Nephron progenitor cell (in vitro differentiated cells): ENCODE measurements around the gene FNDC3B.
A peak's percentile ranks its signal among the peaks of the same experiment; 100 is the strongest.
"Not testable (repeated sequence)": the region's sequence is repeated elsewhere in the genome, so short reads cannot be mapped to it uniquely, and the experiment has no call there.

Experiments used
- DNase-seq: peaks from one replicate; pipeline ENCODE4 v3.0.0; 2021
- H3K27ac Mint-ChIP-seq: 2 replicates; pipeline ENCODE4 v1.8.0; 2021; ENCODE audit warnings: mild to moderate bottlenecking, moderate library complexity, mixed read lengths
- H3K27me3 Mint-ChIP-seq: 2 replicates; pipeline ENCODE4 v1.8.0; 2021; ENCODE audit warnings: mild to moderate bottlenecking, low read depth, mixed read lengths; ENCODE audit not compliant: poor library complexity
- H3K36me3 Mint-ChIP-seq: 2 replicates; pipeline ENCODE4 v1.8.0; 2021; ENCODE audit warnings: low read depth, mixed read lengths
- H3K4me1 Mint-ChIP-seq: 2 replicates; pipeline ENCODE4 v1.8.0; 2021; ENCODE audit warnings: mixed read lengths
- H3K4me3 Mint-ChIP-seq: 2 replicates; pipeline ENCODE4 v1.8.0; 2021; ENCODE audit warnings: mild to moderate bottlenecking, moderate library complexity, mixed read lengths
- H3K9me3 Mint-ChIP-seq: 2 replicates; pipeline ENCODE4 v1.8.0; 2021; ENCODE audit warnings: mild to moderate bottlenecking, moderate library complexity, mixed read lengths
- TF ChIP-seq, protein P1 (sequence below): fragments of 200-600 bp; sonication (generic); IDR thresholded peaks from 2 replicates; pipeline ENCODE4 v1.5.0; 2021; ENCODE audit warnings: antibody characterized with exemption

The FNDC3B gene

GRCh38 chr3:172087602-172088580 is 48.5 kb downstream of the FNDC3B start:
- Mint-ChIP-seq H3K4me1 (peaks cover 31% of the 10 kb centered on the region), H3K27ac (peak overlapping the region; percentile 59), H3K4me3 (no peak overlapping the region), H3K27me3 (no peaks in the 10 kb centered on the region), H3K36me3 (peaks cover 50% of the 10 kb centered on the region), H3K9me3 (peaks cover 21% of the 10 kb centered on the region)
- no peak for DNase-seq
- TF ChIP-seq, protein P1, sequence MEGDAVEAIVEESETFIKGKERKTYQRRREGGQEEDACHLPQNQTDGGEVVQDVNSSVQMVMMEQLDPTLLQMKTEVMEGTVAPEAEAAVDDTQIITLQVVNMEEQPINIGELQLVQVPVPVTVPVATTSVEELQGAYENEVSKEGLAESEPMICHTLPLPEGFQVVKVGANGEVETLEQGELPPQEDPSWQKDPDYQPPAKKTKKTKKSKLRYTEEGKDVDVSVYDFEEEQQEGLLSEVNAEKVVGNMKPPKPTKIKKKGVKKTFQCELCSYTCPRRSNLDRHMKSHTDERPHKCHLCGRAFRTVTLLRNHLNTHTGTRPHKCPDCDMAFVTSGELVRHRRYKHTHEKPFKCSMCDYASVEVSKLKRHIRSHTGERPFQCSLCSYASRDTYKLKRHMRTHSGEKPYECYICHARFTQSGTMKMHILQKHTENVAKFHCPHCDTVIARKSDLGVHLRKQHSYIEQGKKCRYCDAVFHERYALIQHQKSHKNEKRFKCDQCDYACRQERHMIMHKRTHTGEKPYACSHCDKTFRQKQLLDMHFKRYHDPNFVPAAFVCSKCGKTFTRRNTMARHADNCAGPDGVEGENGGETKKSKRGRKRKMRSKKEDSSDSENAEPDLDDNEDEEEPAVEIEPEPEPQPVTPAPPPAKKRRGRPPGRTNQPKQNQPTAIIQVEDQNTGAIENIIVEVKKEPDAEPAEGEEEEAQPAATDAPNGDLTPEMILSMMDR: no peak

DNA sequence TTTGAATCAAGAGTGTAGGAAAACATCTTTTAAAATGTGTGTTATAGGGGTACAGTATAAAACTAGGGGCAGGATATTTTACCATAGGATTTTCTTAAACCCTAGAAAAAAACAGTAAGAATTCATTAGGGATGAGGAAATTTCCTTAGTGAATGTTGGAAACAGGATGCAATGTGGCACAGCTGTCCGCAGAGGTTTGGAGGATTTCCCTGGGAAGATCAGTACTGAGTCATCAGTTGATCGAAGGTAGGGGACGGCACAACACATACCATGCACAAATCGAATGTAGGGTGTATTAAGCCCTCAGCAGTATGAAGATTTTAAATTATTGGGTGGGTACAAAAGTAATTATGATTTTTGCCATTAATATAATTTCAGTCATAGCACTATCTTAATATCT is 49.9 kb downstream of the FNDC3B start:
- Mint-ChIP-seq H3K36me3 (peaks cover 39% of the 10 kb centered on the region), H3K4me1 (peaks cover 31% of the 10 kb centered on the region), H3K9me3 (peaks cover 10% of the 10 kb centered on the region), H3K27ac (no peak overlapping the region), H3K27me3 (no peaks in the 10 kb centered on the region), H3K4me3 (no peak overlapping the region)
- no peak for DNase-seq
- TF ChIP-seq, protein P1: no peak

DNA sequence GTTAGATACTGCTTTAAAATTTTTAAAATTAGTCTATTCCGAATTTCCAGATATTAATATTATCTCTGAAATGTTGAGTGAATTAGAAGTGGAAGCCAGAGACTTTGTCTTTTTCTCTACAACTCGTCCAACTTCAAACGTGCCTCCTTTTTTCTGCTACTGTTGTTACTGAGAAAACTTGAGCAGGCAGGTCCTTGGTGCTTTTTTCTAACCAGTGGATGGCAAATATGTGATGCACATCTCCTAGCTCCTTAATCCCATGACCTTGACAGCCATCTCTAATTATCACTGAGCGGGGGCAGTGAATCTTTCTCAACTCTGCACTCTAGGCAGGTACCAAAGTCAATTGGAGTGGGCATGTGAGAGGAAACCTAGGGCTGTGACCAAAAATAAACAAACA is 50.7 kb downstream of the FNDC3B start:
- Mint-ChIP-seq H3K4me3 (no peak overlapping the region), H3K9me3 (peaks cover 7% of the 10 kb centered on the region), H3K4me1 (peaks cover 36% of the 10 kb centered on the region), H3K27ac (peak overlapping the region; percentile 44), H3K27me3 (no peaks in the 10 kb centered on the region), H3K36me3 (peaks cover 39% of the 10 kb centered on the region)
- TF ChIP-seq, protein P1: no peak
- no peak for DNase-seq

GRCh38 chr3:172092658-172093057 is 53.3 kb downstream of the FNDC3B start:
- DNase-seq: no peak
- H3K4me3 Mint-ChIP-seq: no peak overlapping the region
- H3K36me3 Mint-ChIP-seq: peaks cover 26% of the 10 kb centered on the region
- TF ChIP-seq, protein P1: no peak
- H3K4me1 Mint-ChIP-seq: peaks cover 45% of the 10 kb centered on the region
- H3K9me3 Mint-ChIP-seq: peaks cover 5% of the 10 kb centered on the region
- no peak overlapping the region for H3K27ac Mint-ChIP-seq
- no peaks in the 10 kb centered on the region for H3K27me3 Mint-ChIP-seq

GRCh38 chr3:172093581-172094443 is 54.4 kb downstream of the FNDC3B start:
- Mint-ChIP-seq H3K36me3 (peaks cover 26% of the 10 kb centered on the region), H3K4me1 (peaks cover 51% of the 10 kb centered on the region), H3K27ac (peak overlapping the region; percentile 87)
- not testable (repeated sequence) for H3K27me3 Mint-ChIP-seq, H3K9me3 Mint-ChIP-seq, DNase-seq, H3K4me3 Mint-ChIP-seq
